HG02852 (cell line): ENCODE results near the gene IMPACT.

ENCODE experiments used
- ATAC-seq: cut with Tn5 transposase; IDR thresholded peaks from one replicate; pipeline ENCODE4 v1.9.1; 2021; ENCODE audit warnings: mild to moderate bottlenecking, moderate library complexity; ENCODE audit not compliant: unreplicated experiment

IMPACT gene

GRCh38 chr18:24474406-24474805 is 47.9 kb downstream of the IMPACT start:
- ATAC-seq = no peak

GRCh38 chr18:24475926-24476589 is 49.6 kb downstream of the IMPACT start:
- no peak for ATAC-seq

GRCh38 chr18:24479371-24479770 is 52.9 kb downstream of the IMPACT start:
- ATAC-seq = no peak

- no peak for ATAC-seq
Measured at GRCh38 chr18:24482821-24483220, 56.4 kb downstream of the IMPACT start.

- no peak for ATAC-seq
Measured at GRCh38 chr18:24485681-24486080, 59.2 kb downstream of the IMPACT start.

- ATAC-seq = no peak
Measured at GRCh38 chr18:24486684-24487083, 60.2 kb downstream of the IMPACT start.

GRCh38 chr18:24488824-24489493 is 62.5 kb downstream of the IMPACT start:
- ATAC-seq = no peak

GRCh38 chr18:24490539-24490938 is 64.1 kb downstream of the IMPACT start:
- no peak for ATAC-seq

GRCh38 chr18:24491927-24492834 is 65.7 kb downstream of the IMPACT start:
- peak; percentile 84 for ATAC-seq

GRCh38 chr18:24494586-24494985 is 68.1 kb downstream of the IMPACT start:
- no peak for ATAC-seq

GRCh38 chr18:24497031-24497754 is 70.7 kb downstream of the IMPACT start:
- ATAC-seq = no peak

GRCh38 chr18:24499814-24500213 is 73.3 kb downstream of the IMPACT start:
- no peak for ATAC-seq

- no peak for ATAC-seq
Measured at GRCh38 chr18:24500217-24500616, 73.7 kb downstream of the IMPACT start.

- ATAC-seq = no peak
Measured at GRCh38 chr18:24500766-24501165, 74.3 kb downstream of the IMPACT start.

GRCh38 chr18:24502667-24503523 is 76.4 kb downstream of the IMPACT start:
- ATAC-seq = no peak
